Testis (tissue), 3 donors: Measurements from ENCODE around the gene SLC35F4. TPM values are rescaled to one million over a fixed set of nuclear protein-coding genes. Genes with fewer than 3 reads are reported as not detected.

Experiments used
- DNase-seq: peaks from one replicate; pipeline ENCODE4 v3.0.0-alpha.2; 2019
- H3K27ac ChIP-seq, 2 donors: fragments of 200-600 bp; sonication (generic); one replicate each; pipeline ENCODE4 v1.5.1; 2019
- H3K27me3 ChIP-seq: fragments of 200-600 bp; sonication (generic); one replicate; pipeline ENCODE4 v1.5.1; 2019
- H3K36me3 ChIP-seq: fragments of 200-600 bp; sonication (generic); one replicate; pipeline ENCODE4 v1.5.1; 2017; ENCODE audit warnings: low read depth; ENCODE audit errors: missing control alignments
- H3K4me1 ChIP-seq: fragments of 200-600 bp; sonication (generic); one replicate; pipeline ENCODE4 v1.5.1; 2019
- H3K4me3 ChIP-seq, 2 donors: fragments of 200-600 bp; sonication (generic); one replicate each; pipeline ENCODE4 v1.5.1; 2017 to 2019
- H3K9me3 ChIP-seq: fragments of 200-600 bp; sonication (generic); one replicate; pipeline ENCODE4 v1.5.1; 2017
- POLR2A ChIP-seq: fragments of 450-650 bp; IDR thresholded peaks from one replicate; pipeline ENCODE4 v1.6.1; 2017; ENCODE audit warnings: antibody characterized with exemption, mild to moderate bottlenecking, moderate library complexity
- WGBS, 2 donors: methylation state at CpG; one replicate each; pipeline ENCODE4 v1.1.5; 2018; 5-methylcytosine and 5-hydroxymethylcytosine counted together
- intact Hi-C: fragments of 100-400 bp; cut with DNase I; formaldehyde crosslinking; loops from one replicate; pipeline ENCODE4 v1.15.1; 2023; ENCODE audit warnings: low total_unique reads
- polyA plus RNA-seq: library from polyadenylated mRNA; stranded (reverse); fragments of 350-450 nt; fragmentation: Illumina TruSeq; extraction: RNeasy Lipid Tissue Mini Kit (QIAGEN cat#74804); gene quantifications from one replicate; pipeline ENCODE4 v1.2.3, GENCODE V29; 2014; ENCODE audit warnings: low read depth, low replicate concordance; ENCODE audit not compliant: insufficient read depth
- total RNA-seq, 2 donors: library from RNA; depleted of rRNA; stranded (reverse); fragments of >200 nt; gene quantifications; one replicate each; pipeline ENCODE4 v1.2.3, GENCODE V29; 2016
- TF ChIP-seq, protein P1 (sequence below), 3 experiments: fragments of 450-650 bp in 2 of 3; fragments of 200-600 bp in 1 of 3; sonication (generic) in 1 of 3; IDR thresholded peaks; one replicate each; pipeline ENCODE4 v1.5.1; 2016 to 2019; ENCODE audit warnings: antibody characterized with exemption in 3 of 3, mild to moderate bottlenecking in 2 of 3, moderate library complexity in 1 of 3

The SLC35F4 gene
- total and polyA plus RNA-seq, 3 donors from 2014 or later = 0.50 to 2.8 (median 2.3) TPM

DNA sequence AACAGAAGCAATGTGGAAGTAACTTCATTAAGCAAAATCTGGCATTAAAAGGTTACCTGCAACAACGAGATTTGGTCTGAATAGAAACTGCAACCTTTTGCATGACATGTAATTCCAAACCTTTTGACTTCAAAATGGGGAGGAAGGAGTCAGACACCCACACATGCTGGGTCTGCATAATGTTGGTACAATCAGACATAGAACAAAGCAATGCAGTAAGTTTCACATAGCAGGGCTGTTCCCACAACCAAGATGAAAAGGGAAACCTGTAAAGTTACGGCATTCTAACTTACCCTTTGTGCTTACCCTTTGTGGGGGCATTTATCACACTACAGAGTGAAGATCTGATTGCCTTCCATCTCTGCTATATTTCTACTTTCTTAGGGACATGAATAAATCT lies 10.1 kb upstream of the SLC35F4 start:
- no peak for DNase-seq
- WGBS, 2 donors = 85 to 93% methylated on average over 2 of the region's 2 CpGs
- Histone ChIP-seq H3K4me3 (no peak overlapping the region), H3K27me3 (no peaks in the 10 kb centered on the region), H3K9me3 (no peaks in the 10 kb centered on the region), H3K36me3 (no peaks in the 10 kb centered on the region), H3K4me1 (no peaks in the 10 kb centered on the region), H3K27ac (no peak overlapping the region)
- no peak for TF ChIP-seq POLR2A
- TF ChIP-seq, protein P1, sequence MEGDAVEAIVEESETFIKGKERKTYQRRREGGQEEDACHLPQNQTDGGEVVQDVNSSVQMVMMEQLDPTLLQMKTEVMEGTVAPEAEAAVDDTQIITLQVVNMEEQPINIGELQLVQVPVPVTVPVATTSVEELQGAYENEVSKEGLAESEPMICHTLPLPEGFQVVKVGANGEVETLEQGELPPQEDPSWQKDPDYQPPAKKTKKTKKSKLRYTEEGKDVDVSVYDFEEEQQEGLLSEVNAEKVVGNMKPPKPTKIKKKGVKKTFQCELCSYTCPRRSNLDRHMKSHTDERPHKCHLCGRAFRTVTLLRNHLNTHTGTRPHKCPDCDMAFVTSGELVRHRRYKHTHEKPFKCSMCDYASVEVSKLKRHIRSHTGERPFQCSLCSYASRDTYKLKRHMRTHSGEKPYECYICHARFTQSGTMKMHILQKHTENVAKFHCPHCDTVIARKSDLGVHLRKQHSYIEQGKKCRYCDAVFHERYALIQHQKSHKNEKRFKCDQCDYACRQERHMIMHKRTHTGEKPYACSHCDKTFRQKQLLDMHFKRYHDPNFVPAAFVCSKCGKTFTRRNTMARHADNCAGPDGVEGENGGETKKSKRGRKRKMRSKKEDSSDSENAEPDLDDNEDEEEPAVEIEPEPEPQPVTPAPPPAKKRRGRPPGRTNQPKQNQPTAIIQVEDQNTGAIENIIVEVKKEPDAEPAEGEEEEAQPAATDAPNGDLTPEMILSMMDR (IDR thresholded peaks at IDR 0.05) = no peak
- intact Hi-C loops = no loop called here

DNA sequence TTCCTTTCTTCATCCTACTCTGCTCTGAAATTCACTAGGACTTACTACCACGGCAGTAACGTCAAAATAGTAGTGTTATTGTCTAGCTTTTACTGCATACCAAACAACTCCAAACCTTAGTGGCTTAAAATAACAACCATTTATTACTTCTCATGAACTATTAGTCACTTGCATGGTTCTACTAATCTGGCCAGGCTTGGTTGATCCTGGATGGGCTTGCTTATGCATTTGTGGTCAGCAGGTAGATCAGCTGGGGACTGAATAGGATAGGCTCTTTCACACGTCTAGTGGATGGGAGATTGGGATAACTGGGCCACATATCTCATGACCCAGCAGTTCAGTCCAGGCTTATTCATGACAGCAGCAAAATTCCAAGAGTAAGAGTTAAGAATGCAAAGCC lies 9.4 kb upstream of the SLC35F4 start:
- intact Hi-C loops = no loop called here
- no peaks in the 10 kb centered on the region for H3K36me3 ChIP-seq
- no peak overlapping the region for H3K27ac ChIP-seq
- no peak for DNase-seq
- no peaks in the 10 kb centered on the region for H3K27me3 ChIP-seq
- 84 to 88% methylated on average over 3 of the region's 3 CpGs for WGBS, 2 donors
- H3K4me3 ChIP-seq = no peak overlapping the region
- H3K9me3 ChIP-seq = no peaks in the 10 kb centered on the region
- TF ChIP-seq, protein P1 (IDR thresholded peaks at IDR 0.05) = no peak
- TF ChIP-seq POLR2A = no peak
- no peaks in the 10 kb centered on the region for H3K4me1 ChIP-seq

DNA sequence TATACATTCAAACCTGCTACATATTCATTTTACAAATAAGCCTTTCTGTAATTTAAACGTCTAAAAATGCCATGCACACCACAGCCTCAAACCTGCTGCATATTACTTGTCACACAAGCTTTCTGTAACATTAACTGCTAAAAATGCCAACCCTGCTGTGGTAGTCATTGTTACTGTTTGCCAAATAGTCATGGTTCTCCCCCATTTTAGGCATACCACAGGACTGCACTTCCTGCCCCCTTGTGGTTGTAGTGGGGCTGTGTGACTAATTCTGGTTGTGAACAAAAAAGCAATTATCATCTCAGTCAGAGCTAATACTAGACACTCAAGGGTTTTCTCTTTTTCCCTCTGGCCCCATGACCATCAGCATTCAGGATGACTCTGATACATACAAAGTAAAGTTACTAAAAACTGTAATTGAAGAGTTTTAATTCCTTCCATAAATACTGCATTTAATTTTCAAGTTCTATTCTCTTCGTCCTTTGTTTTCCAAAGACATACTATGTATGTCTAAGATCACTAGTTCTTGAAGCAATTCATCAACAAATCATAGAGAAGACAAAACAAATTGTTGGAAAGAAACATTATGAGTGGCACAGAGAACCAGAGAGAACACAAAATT lies 5.7 kb upstream of the SLC35F4 start:
- Histone ChIP-seq H3K27me3 (no peaks in the 10 kb centered on the region), H3K4me3 (no peak overlapping the region), H3K36me3 (no peaks in the 10 kb centered on the region), H3K27ac (no peak overlapping the region), H3K9me3 (no peaks in the 10 kb centered on the region), H3K4me1 (no peaks in the 10 kb centered on the region)
- TF ChIP-seq, protein P1 (IDR thresholded peaks at IDR 0.05) = peak; percentile 35 to 73 (median 56)
- TF ChIP-seq POLR2A = no peak
- 66 to 70% methylated on average over 2 of the region's 2 CpGs for WGBS, 2 donors
- DNase-seq = peak; percentile 43
- intact Hi-C loops = no loop called here

DNA sequence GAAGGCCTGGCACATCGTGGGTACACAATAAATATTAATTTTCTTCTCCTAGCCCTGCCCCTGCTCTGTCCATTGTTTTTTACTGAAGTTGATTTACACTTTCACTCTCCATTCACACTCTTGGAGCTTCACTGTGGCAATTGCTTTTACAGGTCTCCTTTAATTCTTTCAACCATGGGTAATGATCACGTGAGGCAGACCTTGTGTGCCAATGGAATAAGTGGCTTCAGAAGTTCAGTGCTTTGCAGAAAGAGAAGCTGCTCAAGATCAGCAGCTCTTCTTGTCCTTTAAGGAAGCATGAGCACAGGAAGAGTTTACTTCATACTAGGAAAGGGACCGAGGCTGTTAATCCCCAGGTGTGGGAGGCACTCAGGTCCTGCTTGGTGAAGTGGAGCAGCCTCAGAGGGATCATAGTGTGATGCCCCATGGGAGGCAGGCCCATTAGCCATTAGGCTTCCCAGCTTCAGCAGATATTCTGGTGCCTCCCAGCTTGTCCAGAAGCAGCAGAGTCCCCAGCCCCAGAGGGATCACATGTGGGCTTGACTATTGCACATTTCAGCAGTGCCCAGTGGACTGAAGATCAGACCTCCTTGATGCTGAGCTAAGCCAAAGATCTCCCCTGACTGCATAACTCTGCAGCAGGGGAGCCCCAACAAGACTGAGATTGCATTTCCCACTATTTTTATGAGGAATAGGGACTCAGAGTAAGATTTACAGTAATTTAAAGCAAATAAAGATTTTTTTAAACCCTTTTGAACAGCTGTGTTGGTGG lies 5.0 kb upstream of the SLC35F4 start:
- TF ChIP-seq, protein P1 (IDR thresholded peaks at IDR 0.05) = no peak
- TF ChIP-seq POLR2A = no peak
- Histone ChIP-seq H3K4me3 (no peak overlapping the region), H3K27ac (no peak overlapping the region), H3K36me3 (no peaks in the 10 kb centered on the region), H3K4me1 (peaks cover 3% of the 10 kb centered on the region), H3K27me3 (no peaks in the 10 kb centered on the region), H3K9me3 (no peaks in the 10 kb centered on the region)
- WGBS, 2 donors = 62 to 64% methylated on average over 3 of the region's 3 CpGs
- no peak for DNase-seq
- intact Hi-C loops = no loop called here
